Fibroblast of pulmonary artery (primary cell): Measurements from ENCODE around the gene CLIC5.

Experiments
- DNase-seq: peaks from one replicate; pipeline ENCODE4 v3.0.0-alpha.2; 2010; ENCODE audit warnings: low read depth
- H3K4me3 ChIP-seq: replicated peaks from 2 replicates; pipeline ENCODE4 v1.5.1; 2011; ENCODE audit warnings: low read depth, mild to moderate bottlenecking, control low read depth, low read length, moderate library complexity
- TF ChIP-seq, protein P1 (sequence below): IDR thresholded peaks from 2 replicates; pipeline ENCODE4 v1.5.1; 2011; ENCODE audit warnings: mild to moderate bottlenecking, control low read depth, low read length, inconsistent platforms; ENCODE audit errors: missing control alignments

CLIC5 gene

DNA sequence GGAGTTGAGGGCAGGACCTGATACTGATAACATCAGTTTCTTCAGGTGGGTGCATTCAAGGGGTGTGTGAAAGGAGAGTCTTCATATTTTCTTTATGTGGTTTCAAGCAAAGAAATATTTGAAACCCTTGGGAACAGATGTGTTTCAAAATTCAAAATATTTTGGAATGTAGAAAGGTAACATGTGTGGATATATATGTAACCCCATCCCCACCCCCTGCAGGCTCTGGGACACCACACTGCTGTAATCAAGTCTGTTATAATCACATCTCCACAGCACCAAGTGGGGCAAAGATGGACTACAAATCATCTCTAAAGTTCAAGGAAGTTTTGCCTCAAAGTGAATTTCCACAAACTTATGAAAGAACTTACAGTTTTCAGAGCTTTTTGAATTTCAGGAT lies 41.1 kb downstream of the CLIC5 start:
- TF ChIP-seq, protein P1, sequence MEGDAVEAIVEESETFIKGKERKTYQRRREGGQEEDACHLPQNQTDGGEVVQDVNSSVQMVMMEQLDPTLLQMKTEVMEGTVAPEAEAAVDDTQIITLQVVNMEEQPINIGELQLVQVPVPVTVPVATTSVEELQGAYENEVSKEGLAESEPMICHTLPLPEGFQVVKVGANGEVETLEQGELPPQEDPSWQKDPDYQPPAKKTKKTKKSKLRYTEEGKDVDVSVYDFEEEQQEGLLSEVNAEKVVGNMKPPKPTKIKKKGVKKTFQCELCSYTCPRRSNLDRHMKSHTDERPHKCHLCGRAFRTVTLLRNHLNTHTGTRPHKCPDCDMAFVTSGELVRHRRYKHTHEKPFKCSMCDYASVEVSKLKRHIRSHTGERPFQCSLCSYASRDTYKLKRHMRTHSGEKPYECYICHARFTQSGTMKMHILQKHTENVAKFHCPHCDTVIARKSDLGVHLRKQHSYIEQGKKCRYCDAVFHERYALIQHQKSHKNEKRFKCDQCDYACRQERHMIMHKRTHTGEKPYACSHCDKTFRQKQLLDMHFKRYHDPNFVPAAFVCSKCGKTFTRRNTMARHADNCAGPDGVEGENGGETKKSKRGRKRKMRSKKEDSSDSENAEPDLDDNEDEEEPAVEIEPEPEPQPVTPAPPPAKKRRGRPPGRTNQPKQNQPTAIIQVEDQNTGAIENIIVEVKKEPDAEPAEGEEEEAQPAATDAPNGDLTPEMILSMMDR = no peak
- no peak for DNase-seq
- H3K4me3 ChIP-seq = no peak overlapping the region

DNA sequence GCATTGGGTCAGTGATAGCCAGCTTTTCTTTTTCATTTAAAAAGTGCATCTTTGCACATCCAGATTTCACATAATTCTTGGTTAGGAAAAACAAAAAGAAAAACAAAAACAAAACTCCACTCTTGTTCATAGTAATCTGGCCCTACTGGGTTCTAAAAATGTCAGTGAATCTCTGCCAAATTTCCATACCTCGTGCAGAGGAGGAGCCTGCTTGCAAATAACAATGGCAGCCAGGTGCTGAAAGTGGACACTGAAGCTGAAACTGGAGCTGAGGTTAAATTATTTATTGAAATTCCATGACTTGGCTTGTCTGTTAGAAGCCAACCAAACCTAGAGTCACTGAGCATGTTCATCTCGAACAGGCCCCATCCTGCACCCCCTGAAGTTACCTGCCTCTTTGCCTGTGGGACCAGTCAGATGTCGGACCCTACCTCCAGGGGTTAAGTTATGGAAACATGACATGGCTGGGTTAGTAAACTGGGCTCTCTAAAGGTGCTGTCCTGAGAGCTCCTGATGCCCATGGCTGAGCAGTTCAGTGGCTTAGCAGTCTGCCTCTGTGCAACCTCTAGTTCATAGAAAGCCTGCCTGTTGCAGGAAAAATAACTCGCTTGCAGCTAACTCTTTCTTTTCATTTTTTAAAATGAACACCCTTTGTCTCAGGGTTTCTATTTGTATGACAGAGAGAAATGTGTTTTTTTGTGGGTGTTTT lies 42.7 kb downstream of the CLIC5 start:
- H3K4me3 ChIP-seq = no peak overlapping the region
- TF ChIP-seq, protein P1 = no peak
- DNase-seq = no peak

DNA sequence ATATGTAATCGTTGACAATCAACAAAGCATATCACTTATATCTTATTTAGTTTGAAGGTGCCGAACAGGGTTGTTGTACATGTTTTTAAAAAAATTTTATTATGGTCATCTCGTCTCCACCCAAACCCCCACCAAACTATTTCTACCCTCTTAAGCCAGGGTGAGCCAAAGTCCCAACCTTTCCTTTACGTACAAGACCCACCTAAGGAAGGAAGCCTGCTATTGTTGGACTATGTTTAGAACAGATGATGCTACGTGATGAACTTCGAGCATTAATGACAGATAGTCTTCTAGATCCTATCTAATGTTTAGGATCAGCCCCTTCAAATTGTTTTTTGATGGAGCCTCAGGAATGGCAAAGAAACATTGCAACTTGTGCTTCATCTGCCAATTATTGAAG lies 44.4 kb downstream of the CLIC5 start:
- DNase-seq = no peak
- H3K4me3 ChIP-seq = no peak overlapping the region
- TF ChIP-seq, protein P1 = no peak

DNA sequence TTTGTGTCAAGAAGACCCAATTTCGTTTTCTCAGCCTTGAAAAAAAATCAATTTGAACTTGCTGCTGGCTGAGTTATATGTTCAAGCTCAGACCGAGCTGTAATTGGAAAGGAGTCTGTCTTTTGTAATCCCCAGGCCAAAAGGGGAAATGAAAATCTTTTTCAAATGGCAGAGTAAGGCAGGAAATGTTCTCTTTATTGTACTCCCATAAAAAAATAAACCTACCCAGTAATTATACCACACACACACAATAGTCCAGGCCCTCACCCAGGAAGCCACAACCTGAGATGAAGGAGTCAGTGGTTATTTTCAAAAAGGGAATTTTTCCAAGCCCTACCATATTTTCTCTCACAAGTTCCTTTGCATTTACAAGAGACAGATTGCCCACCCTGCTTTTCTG lies 45.3 kb downstream of the CLIC5 start:
- TF ChIP-seq, protein P1 = no peak
- no peak for DNase-seq
- H3K4me3 ChIP-seq = no peak overlapping the region

DNA sequence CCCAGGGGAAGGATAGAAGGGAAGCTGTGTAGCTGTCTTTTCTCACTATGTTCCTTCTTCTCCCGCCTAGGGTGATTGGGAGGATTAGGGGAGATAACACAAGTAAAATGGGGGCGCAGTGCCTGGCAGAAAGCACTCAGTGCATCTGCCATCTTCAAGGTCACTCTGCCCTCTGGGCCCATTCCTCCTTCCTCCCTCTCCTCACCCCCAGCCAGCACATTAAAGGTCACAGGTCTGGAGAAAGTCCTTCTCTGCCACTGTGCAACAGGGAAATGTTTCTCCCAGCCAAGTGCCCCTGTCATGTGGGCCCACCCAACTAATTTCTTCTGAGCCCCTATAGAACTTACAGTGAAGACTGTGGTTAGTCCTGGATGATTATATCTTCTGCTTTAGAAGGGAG lies 45.8 kb downstream of the CLIC5 start:
- TF ChIP-seq, protein P1 = no peak
- no peak overlapping the region for H3K4me3 ChIP-seq
- DNase-seq = no peak

DNA sequence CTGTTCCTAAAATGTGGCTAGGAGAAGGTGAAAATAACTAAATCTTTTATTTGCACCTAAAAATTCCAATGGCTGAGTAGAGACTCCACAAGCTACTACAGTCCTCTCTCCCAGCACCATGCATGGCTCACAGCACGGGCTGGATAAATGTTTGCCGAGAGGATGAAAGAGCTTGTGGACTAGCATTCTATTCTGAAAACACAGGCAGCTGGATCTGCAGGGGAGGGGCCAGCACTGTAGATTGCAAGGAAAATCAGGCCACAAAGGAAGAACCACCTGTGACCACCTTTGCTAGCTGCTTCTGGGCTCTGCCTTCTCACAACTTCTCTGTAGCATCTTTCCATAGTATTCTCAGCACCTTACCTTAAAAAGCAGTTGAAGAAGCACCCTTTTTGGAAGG lies 46.6 kb downstream of the CLIC5 start:
- no peak overlapping the region for H3K4me3 ChIP-seq
- TF ChIP-seq, protein P1 = no peak
- no peak for DNase-seq

DNA sequence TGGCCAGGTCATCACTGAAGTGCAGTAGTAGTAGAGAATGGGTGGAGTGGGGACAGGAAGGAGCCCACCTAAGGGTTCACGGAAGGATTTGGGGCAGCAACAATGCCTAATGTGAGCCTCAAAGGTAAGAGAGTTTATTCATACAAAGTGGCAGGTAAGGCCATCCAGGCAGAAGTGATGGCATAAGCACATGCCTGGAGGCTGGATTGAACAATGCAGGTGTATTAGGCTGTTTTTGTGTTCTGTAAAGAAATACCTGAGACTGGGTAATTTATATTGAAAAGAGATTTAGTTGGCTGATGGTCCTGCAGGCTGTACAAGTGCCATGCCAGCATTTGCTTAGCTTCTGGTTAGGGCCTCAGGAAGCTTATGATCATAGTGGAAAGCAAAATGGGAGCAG lies 48.3 kb downstream of the CLIC5 start:
- no peak overlapping the region for H3K4me3 ChIP-seq
- no peak for DNase-seq
- TF ChIP-seq, protein P1 = no peak
